Effector memory CD8-positive, alpha-beta T cell (primary cell): Measurements from ENCODE around the gene TAGLN3.

Source experiments
- ATAC-seq: fragments of 150-1000 bp; cut with Tn5 transposase; replicated peaks from 2 replicates; pipeline ENCODE4 v1.10.0; 2021; ENCODE audit warnings: mild to moderate bottlenecking, moderate library complexity
- DNase-seq, 3 experiments: peaks; one replicate each; pipeline ENCODE4 v3.0.0; 2021
- H3K27ac Mint-ChIP-seq, 2 donors: one replicate each; pipeline ENCODE4 v1.8.0; 2022; ENCODE audit warnings: mild to moderate bottlenecking in 2 of 2, mixed read lengths in 2 of 2, moderate library complexity in 2 of 2
- H3K27me3 Mint-ChIP-seq, 2 donors: one replicate each; pipeline ENCODE4 v1.8.0; 2022; ENCODE audit warnings: mixed read lengths in 2 of 2
- H3K36me3 Mint-ChIP-seq: one replicate; pipeline ENCODE4 v1.8.0; 2022; ENCODE audit warnings: mild to moderate bottlenecking, moderate library complexity, mixed read lengths; ENCODE audit not compliant: insufficient read depth
- H3K4me1 Mint-ChIP-seq, 2 donors: one replicate each; pipeline ENCODE4 v1.8.0; 2022; ENCODE audit warnings: low read depth in 2 of 2, mixed read lengths in 2 of 2
- H3K4me3 Mint-ChIP-seq, 2 donors: one replicate each; pipeline ENCODE4 v1.8.0; 2022; ENCODE audit warnings: mild to moderate bottlenecking in 2 of 2, mixed read lengths in 2 of 2, moderate library complexity in 2 of 2
- H3K9me3 Mint-ChIP-seq, 2 donors: one replicate each; pipeline ENCODE4 v1.8.0; 2022; ENCODE audit warnings: mixed read lengths in 2 of 2

The TAGLN3 gene

DNA sequence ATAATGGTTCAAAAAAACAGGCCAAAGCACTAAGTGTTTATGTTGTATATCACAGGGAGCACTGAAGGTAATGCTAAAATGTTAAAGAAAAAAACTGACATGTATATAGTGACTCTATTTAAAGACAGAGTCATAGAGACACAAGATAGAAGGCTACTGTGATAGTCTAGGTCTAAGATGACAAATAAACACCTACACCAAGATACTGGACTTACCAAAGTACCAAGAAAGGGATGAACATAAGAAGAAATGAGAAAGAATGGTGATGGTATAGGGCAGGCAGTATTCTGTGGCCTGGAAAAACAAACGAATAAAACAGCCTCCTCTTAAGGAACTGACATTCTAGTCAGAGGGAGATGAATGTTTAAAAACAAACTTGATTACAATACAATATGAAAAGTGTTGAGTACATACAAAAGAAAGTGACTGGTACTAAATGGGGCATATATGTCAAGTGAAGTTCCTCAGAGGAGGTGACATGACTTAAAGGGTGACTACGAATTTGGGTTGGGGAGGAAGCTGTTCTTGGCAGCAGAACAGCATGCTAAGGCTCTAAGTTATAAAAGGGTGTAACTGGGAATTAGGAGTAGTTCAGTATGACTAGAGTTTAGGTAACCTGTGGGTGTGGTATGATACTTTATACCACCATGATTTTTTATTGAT is 14.0 kb upstream of the TAGLN3 start:
- no peak for ATAC-seq
- peaks cover 21 to 33% of the 10 kb centered on the region in 2 donors for H3K4me1 Mint-ChIP-seq
- H3K27ac Mint-ChIP-seq, result peak overlapping the region; percentile 17 to 68
- no peak for DNase-seq
- H3K36me3 Mint-ChIP-seq, result peaks cover 24% of the 10 kb centered on the region
- no peaks in the 10 kb centered on the region for H3K27me3 Mint-ChIP-seq
- H3K9me3 Mint-ChIP-seq, result no peaks in the 10 kb centered on the region
- H3K4me3 Mint-ChIP-seq, result no peak overlapping the region

DNA sequence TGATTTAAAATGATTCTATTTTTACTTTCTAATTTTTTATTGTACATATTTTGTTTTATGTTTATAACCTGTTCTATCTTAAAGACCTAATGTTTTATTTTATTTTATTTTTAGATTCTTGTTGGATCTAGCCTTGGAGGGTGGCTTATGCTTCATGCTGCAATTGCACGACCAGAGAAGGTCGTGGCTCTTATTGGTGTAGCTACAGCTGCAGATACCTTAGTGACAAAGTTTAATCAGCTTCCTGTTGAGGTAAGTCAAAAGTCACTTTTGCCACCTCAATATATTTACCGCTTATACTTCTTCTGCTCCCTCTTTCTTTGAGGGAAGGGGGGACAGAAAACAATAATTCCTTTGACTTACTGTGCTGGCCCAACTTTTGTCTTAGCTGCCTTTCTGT is 11.9 kb upstream of the TAGLN3 start:
- Mint-ChIP-seq H3K4me3 (no peak overlapping the region), H3K4me1 (peaks cover 18 to 28% of the 10 kb centered on the region in 2 donors), H3K27me3 (no peaks in the 10 kb centered on the region), H3K36me3 (peaks cover 25% of the 10 kb centered on the region), H3K27ac (peak overlapping the region; percentile 1 to 21), H3K9me3 (no peaks in the 10 kb centered on the region)
- ATAC-seq (no peak), DNase-seq (no peak)

DNA sequence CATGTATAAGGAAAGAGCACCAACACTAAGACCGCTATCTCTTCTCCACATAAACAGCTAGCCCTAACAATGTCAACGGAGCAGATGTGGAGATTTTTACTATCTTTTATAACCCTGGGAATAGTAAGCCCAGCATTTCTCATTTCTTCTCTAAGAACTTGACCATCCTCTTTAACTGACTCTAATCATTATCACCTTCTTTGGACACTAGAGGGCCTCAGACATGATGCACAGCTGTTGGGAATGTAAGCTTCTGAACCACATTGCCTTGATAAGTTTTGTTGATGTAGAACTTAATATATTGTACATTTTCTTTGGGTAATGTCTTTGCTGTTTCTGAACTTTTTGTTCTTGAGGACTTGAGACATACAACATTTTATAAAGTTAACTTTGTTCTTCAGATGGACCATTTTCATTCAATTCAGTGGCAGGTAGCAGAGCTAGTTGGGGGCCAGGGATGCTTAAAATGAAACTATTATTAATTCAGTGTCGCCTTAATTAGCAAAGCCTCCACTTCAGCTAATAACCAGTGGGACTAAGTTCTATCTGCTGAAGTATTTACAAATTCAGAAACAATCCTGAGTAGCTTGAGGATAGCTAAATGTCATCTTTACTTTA is 9.6 kb upstream of the TAGLN3 start:
- H3K27ac Mint-ChIP-seq, result no peak overlapping the region
- no peak overlapping the region for H3K4me3 Mint-ChIP-seq
- no peaks in the 10 kb centered on the region for H3K27me3 Mint-ChIP-seq
- H3K9me3 Mint-ChIP-seq, result no peaks in the 10 kb centered on the region
- DNase-seq, result no peak
- peak; percentile 83 for ATAC-seq
- peaks cover 35% of the 10 kb centered on the region for H3K36me3 Mint-ChIP-seq
- peaks cover 15 to 22% of the 10 kb centered on the region in 2 donors for H3K4me1 Mint-ChIP-seq

DNA sequence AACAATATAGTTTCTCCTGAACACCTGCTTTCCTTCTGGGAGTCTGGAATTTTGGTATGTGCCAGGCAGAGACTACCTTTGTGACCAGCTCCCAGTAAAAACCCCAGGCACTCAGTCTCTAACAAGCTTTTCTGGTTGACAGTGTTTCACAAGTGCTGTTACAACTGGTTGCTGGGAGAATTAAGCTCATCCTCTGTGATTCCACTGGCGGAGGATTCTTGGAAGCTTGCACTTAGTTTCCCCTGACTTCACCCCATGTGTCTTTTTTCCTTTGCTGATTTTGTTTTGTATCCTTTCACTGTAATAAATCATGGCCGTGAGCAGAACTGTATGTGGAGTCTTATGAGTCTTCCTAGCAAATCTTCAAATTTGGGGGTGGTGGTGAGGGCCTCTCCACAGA is 5.7 kb upstream of the TAGLN3 start:
- H3K27ac Mint-ChIP-seq, result no peak overlapping the region
- ATAC-seq (no peak), DNase-seq (no peak)
- H3K36me3 Mint-ChIP-seq, result peaks cover 21% of the 10 kb centered on the region
- H3K27me3 Mint-ChIP-seq, result no peaks in the 10 kb centered on the region
- H3K9me3 Mint-ChIP-seq, result no peaks in the 10 kb centered on the region
- H3K4me1 Mint-ChIP-seq, result peaks cover 0 to 3% of the 10 kb centered on the region in 2 donors
- no peak overlapping the region for H3K4me3 Mint-ChIP-seq

DNA sequence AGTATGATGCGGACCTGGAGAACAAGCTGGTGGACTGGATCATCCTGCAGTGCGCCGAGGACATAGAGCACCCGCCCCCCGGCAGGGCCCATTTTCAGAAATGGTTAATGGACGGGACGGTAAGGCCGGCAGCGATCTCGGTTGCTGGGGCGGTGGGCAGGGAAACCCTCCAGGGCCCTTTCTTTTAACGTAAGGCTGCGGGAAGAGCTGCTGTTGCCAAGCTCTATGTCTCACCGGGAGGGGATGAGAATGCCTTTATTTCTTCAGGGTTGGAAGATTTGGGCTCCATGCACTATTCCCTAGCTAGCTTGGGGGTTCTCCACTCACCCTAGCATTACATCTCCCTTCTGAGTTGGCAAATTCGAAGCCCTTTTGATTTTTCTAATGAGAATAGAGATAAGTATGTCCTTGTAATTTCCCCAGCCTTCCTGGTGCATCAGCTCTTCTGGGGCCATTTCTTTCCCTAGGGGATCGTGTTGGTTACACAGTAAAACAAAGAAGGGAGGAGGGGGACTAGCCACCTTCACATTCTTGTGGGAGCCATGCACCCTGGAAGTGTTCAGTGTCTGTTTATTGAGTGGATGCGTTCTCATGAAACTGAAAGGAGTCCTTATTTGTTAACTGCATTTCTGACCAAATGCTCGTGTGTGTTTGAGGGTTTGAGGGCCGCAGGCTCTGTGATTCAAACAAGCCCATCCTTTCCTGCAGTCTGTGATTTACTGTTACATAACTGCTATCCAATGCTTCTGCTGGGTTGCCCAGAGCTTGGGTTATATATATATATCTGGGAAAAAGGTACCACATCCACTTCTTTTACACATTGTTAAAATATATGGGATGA is 982 bp downstream of the TAGLN3 start:
- no peak for DNase-seq
- no peak overlapping the region for H3K27ac Mint-ChIP-seq
- H3K9me3 Mint-ChIP-seq, result no peaks in the 10 kb centered on the region
- ATAC-seq, result no peak
- H3K4me3 Mint-ChIP-seq, result peak overlapping the region; percentile 18 to 44
- no peaks in the 10 kb centered on the region for H3K27me3 Mint-ChIP-seq
- H3K4me1 Mint-ChIP-seq, result peaks cover 20% of the 10 kb centered on the region in 2 donors
- H3K36me3 Mint-ChIP-seq, result peaks cover 3% of the 10 kb centered on the region

DNA sequence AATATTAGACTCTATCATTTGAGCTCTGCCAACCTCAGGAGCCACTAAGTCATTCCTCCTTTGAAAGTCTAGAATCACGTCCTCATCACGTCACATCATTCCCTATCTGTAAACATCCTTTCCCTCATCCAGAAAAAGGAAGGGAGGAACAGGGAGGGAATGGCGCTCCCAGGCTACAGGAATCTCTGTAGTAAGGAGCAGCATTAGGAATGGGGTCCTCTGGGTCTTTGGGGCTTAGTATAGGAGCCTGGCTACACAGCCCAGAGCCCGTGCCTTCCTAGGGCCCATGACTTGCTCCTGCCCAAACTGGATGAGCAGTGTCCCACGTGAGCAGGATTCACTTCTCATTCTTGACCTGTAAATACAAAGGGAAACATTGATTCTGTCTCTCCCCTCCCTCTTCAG is 1.6 kb downstream of the TAGLN3 start:
- Mint-ChIP-seq H3K27ac (no peak overlapping the region), H3K4me1 (peaks cover 20% of the 10 kb centered on the region in 2 donors)

DNA sequence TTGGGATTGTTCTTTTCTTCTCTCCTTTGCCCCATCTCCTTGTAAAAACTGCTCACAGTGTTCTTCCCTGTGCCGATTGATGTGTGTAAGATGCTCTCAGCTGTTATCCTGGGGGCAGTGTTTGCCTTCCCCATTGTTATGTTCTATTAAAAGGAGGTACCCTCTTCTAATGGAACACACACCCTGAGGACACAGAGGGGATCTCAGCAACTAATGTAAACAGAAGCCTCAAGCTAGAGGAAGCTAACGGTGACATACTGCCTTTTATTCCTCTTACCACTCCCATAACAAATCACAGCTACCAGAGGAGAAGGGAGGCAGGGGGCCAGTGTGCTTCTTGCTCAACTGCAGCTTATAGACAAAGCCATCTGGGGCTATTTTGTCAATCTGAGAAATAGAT is 2.2 kb downstream of the TAGLN3 start:
- ATAC-seq (no peak), DNase-seq (no peak)
- Mint-ChIP-seq H3K4me3 (no peak overlapping the region), H3K27ac (no peak overlapping the region), H3K27me3 (no peaks in the 10 kb centered on the region), H3K9me3 (no peaks in the 10 kb centered on the region), H3K4me1 (peaks cover 20% of the 10 kb centered on the region in 2 donors), H3K36me3 (peaks cover 3% of the 10 kb centered on the region)

More for the DNA sequence above, 1.6 kb downstream of the TAGLN3 start:
- DNase-seq, result no peak
- ATAC-seq, result no peak
- Mint-ChIP-seq H3K9me3 (no peaks in the 10 kb centered on the region), H3K4me3 (no peak overlapping the region), H3K36me3 (peaks cover 3% of the 10 kb centered on the region), H3K27me3 (no peaks in the 10 kb centered on the region)

DNA sequence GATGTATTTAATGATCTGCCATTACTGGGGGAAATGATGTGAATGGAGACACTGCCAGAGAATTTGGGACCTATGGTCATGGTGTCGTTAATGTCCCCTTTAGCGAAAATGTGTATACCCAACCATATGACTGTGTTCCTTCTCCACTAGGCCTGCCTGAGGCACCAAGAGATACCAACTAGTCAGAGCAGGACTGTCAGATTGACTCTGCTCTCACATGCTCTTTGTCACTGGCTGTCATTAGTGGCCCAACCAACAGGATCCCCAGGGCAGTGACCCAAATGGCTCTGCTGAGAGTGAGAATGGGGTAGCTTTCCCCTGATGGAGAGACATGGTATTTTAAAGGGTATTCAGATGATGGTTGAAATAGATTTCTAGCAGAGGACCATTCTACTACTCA is 2.8 kb downstream of the TAGLN3 start:
- H3K4me3 Mint-ChIP-seq, result no peak overlapping the region
- H3K9me3 Mint-ChIP-seq, result no peaks in the 10 kb centered on the region
- ATAC-seq (no peak), DNase-seq (no peak)
- H3K27me3 Mint-ChIP-seq, result no peaks in the 10 kb centered on the region
- peaks cover 20% of the 10 kb centered on the region in 2 donors for H3K4me1 Mint-ChIP-seq
- H3K36me3 Mint-ChIP-seq, result peaks cover 3% of the 10 kb centered on the region
- no peak overlapping the region for H3K27ac Mint-ChIP-seq

DNA sequence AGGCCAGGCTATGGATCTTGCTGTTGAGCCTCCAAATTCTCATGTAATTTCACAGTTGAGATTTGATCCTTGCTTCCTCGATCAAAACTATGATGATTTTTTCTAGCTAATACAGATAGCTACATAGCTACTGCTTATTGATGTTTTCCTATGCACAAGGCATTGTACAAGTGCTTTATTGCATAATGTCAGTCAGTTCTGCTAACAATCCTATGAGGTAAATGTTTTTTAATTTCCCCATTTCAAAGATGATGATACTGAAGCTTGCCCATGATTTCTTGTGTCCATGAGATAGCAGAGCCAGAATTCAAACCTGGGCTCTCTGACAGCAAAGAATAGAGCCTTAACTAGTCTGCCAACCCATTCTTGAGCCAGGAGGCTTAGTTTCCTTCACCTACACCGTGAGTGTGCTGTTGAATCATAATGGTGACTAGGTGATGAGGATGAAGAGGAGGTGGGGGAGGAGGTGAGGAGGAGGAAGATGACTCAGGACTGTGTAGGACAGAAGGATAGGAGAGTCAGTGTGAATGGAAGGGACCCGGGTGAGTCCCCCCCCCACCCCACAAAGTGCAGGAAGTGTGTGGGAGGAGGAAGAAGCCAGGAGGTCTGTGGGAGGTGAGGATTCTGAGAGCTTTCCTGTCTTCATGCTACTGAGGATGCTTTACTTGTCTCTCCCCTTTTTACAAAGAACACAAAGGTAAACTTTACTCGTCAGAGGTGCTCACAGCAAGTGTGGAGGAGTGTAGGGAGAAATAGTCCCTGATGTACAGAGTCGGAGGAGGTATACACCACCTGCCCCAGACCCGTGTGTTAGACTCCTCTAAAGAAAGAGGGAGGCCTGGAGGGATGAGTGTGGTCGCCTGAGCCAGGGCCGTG is 3.6 kb downstream of the TAGLN3 start:
- ATAC-seq (peak; percentile 31), DNase-seq (no peak)
- no peaks in the 10 kb centered on the region for H3K27me3 Mint-ChIP-seq
- H3K4me3 Mint-ChIP-seq, result peak overlapping the region in 1 of 2 donors; percentile 7
- H3K27ac Mint-ChIP-seq, result peak overlapping the region; percentile 15 to 72
- H3K36me3 Mint-ChIP-seq, result peaks cover 3% of the 10 kb centered on the region
- H3K9me3 Mint-ChIP-seq, result no peaks in the 10 kb centered on the region
- peaks cover 20% of the 10 kb centered on the region in 2 donors for H3K4me1 Mint-ChIP-seq

DNA sequence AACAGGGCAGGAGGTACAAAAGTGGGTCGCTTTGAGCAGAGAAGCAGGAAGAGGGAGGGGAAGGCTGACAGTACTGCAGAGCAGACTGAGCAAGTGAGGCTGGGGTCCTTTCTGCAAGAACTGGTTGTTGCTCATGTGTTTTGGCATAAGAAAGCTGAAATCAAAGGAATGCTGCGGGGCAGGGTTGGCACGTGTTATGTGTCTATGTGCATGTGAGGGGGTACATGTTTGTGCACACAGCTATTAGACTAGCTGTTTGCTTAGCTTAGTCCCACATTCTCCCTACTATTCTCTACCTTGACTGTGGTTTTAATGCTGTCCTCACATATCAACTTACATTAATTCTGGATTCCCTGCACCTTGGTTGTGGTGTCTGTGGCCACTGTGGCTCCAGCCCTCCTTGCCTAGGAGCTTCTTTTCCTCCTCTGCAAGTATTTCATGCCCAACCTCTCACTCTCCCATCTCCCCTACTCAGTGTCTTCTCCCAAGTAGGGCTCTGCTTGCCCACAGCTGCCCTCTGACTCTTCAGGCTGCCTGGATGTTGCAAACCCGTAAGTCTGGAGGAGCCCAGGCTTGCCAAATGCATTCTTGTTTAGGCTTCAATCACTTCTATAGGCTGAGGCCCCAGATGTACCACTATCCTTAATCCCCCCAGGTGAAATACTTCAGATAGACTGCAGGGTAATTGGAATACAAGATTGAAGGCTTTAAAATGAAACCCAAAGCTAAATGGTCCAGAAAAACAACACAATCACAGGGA is 4.8 kb downstream of the TAGLN3 start:
- no peaks in the 10 kb centered on the region for H3K27me3 Mint-ChIP-seq
- H3K4me3 Mint-ChIP-seq, result no peak overlapping the region
- H3K9me3 Mint-ChIP-seq, result no peaks in the 10 kb centered on the region
- DNase-seq (no peak), ATAC-seq (peak; percentile 17)
- H3K27ac Mint-ChIP-seq, result peak overlapping the region; percentile 4 to 15
- H3K4me1 Mint-ChIP-seq, result peaks cover 19 to 20% of the 10 kb centered on the region in 2 donors
- peaks cover 3% of the 10 kb centered on the region for H3K36me3 Mint-ChIP-seq

DNA sequence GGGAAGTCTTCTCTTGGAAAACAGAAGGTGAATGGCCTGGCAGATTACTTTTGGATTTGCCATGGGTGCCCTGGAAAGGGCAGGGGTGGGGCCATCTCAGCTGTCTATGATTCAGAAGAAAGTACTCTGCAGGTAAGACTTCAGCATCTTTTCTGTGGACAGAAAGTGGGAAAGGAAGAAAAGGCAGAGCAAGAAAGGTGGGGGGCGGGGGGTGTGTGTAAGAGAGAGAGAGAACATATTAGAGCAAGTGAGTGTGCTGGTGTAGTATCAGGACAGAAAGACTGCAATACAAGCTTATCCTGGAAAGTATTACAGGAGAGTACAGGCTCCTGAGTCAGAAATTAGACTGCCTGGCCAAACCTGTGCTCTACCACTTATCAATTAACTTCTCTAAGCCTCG is 5.5 kb downstream of the TAGLN3 start:
- no peak for DNase-seq
- Mint-ChIP-seq H3K9me3 (no peaks in the 10 kb centered on the region), H3K4me3 (no peak overlapping the region), H3K27ac (peak overlapping the region; percentile 4 to 15), H3K4me1 (peaks cover 18 to 20% of the 10 kb centered on the region in 2 donors), H3K27me3 (no peaks in the 10 kb centered on the region), H3K36me3 (no peaks in the 10 kb centered on the region)
- no peak for ATAC-seq

DNA sequence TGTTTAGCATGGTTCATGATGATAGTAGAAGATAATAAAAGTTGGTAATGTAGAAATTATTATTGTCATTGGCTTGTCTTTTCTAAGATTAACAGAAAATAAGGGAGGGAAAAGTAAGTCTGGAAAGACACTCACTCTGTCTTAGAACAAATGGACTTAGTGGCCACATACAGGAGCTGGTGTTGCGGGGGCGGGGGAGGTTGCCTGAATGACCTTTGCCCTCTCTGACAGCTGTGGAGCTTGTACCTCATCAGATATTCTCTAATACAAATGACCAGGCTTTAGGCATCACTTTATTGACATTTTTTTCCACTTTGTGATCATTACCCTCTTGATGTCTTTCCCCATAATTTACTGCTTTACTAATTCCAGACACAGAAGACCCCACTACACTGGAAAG is 5.9 kb downstream of the TAGLN3 start:
- Mint-ChIP-seq H3K36me3 (no peaks in the 10 kb centered on the region), H3K27ac (no peak overlapping the region), H3K9me3 (no peaks in the 10 kb centered on the region), H3K4me3 (no peak overlapping the region), H3K4me1 (peaks cover 18 to 20% of the 10 kb centered on the region in 2 donors), H3K27me3 (no peaks in the 10 kb centered on the region)
- ATAC-seq (no peak), DNase-seq (no peak)
